MG63 (cell line): ENCODE results near the gene TMEM219. TPM values are rescaled to one million over a fixed set of nuclear protein-coding genes. Genes with fewer than 3 reads are reported as not detected.
"Not testable (repeated sequence)": the region's sequence is repeated elsewhere in the genome, so short reads cannot be mapped to it uniquely, and the experiment has no call there.

Experiments
- DNase-seq: peaks from one replicate; pipeline ENCODE4 v3.0.0-alpha.2; 2020
- H3K27me3 ChIP-seq: fragments of 250-450 bp; sonication (Bioruptor Pico); 2 replicates; pipeline ENCODE4 v1.5.1; 2020; ENCODE audit warnings: mild to moderate bottlenecking, moderate library complexity
- H3K36me3 ChIP-seq: fragments of 250-450 bp; sonication (Bioruptor Pico); 2 replicates; pipeline ENCODE4 v1.5.1; 2020; ENCODE audit warnings: mild to moderate bottlenecking, moderate library complexity
- H3K4me3 ChIP-seq: fragments of 250-450 bp; sonication (Bioruptor Pico); 2 replicates; pipeline ENCODE4 v1.5.1; 2020; ENCODE audit warnings: mild to moderate bottlenecking, moderate library complexity
- H3K9me3 ChIP-seq: fragments of 250-450 bp; sonication (Bioruptor Pico); 2 replicates; pipeline ENCODE4 v1.5.1; 2020; ENCODE audit warnings: mild to moderate bottlenecking, moderate library complexity
- total RNA-seq: library from RNA; depleted of rRNA; stranded (reverse); fragments of >200 nt; shearing (Covaris generic); gene quantifications from 2 replicates; pipeline ENCODE4 v1.2.3, GENCODE V29; 2014; ENCODE audit warnings: low replicate concordance; rRNA removed

TMEM219 gene, protein sequence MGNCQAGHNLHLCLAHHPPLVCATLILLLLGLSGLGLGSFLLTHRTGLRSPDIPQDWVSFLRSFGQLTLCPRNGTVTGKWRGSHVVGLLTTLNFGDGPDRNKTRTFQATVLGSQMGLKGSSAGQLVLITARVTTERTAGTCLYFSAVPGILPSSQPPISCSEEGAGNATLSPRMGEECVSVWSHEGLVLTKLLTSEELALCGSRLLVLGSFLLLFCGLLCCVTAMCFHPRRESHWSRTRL
- 96.9 and 121 TPM in 2 replicates for total RNA-seq

- H3K4me3 ChIP-seq = peak within 1 kb of the TSS; percentile 72
- DNase-seq = peak; percentile 91
- no peaks in the 10 kb centered on the region for H3K27me3 ChIP-seq
- H3K9me3 ChIP-seq = no peaks in the 10 kb centered on the region
- peaks cover 3% of the 10 kb centered on the region; the same call in 1 of the 2 replicates for H3K36me3 ChIP-seq
Measured at GRCh38 chr16:29961479-29962343, at the start of gene TMEM219. Gene TMEM219 (plus strand): TSS chr16:29962079. CDS start chr16:29963144, 1,065 bp downstream.

GRCh38 chr16:29912087-29912486, 49.8 kb upstream of the TMEM219 start:
- Histone ChIP-seq H3K4me3 (no peak overlapping the region), H3K36me3 (peaks cover 43% of the 10 kb centered on the region), H3K27me3 (no peaks in the 10 kb centered on the region), H3K9me3 (no peaks in the 10 kb centered on the region)
- no peak for DNase-seq

DNA sequence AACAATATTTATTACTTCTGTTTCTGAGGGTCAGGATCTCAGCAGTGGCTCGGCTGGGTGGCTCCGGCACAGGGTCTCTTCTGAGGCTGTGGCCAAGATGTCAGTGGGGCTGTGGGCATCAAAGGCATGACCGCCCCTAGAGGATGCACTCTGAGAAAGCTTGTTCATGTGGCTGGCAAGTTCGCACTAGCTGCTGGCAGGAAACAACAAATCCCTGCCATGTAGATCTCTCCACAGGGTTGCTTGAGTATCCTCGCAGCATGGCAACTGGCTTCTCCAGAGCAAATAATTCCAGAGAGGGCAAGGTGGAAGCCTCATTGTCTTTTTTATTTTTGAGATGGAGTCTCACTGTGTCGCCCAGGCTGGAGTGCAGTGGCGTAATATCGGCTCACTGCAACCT, 48.4 kb upstream of the TMEM219 start:
- H3K27me3 ChIP-seq = no peaks in the 10 kb centered on the region
- DNase-seq = no peak
- H3K4me3 ChIP-seq = no peak overlapping the region
- H3K9me3 ChIP-seq = no peaks in the 10 kb centered on the region
- peaks cover 51% of the 10 kb centered on the region for H3K36me3 ChIP-seq

- Histone ChIP-seq H3K4me3 (no peak overlapping the region), H3K9me3 (no peaks in the 10 kb centered on the region), H3K27me3 (no peaks in the 10 kb centered on the region), H3K36me3 (peaks cover 66% of the 10 kb centered on the region)
- no peak for DNase-seq
Measured at GRCh38 chr16:29915590-29916247, 46.2 kb upstream of the TMEM219 start.

DNA sequence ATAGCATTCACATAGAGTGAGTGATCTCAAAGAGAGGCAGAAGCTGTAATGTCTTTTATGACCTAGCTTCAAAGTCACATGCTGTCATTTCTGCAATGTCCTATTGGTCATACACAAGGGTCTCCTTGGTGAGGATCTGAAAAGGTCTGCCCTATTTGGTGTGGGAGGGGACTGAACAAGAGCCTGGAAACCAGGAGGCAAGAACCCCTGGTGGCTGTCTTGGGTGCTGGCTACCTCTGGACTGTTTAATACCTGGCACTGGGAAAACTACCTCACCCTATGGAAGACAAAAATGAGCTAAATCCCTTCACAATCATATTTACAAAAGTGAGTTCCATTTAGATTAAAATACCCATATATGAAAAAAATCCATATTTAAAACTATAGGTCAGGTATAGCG, 44.9 kb upstream of the TMEM219 start:
- Histone ChIP-seq H3K9me3 (no peaks in the 10 kb centered on the region), H3K27me3 (no peaks in the 10 kb centered on the region), H3K36me3 (peaks cover 66% of the 10 kb centered on the region), H3K4me3 (no peak overlapping the region)
- DNase-seq = no peak

- H3K9me3 ChIP-seq = no peaks in the 10 kb centered on the region
- no peaks in the 10 kb centered on the region for H3K27me3 ChIP-seq
- H3K36me3 ChIP-seq = peaks cover 69% of the 10 kb centered on the region
- no peak overlapping the region for H3K4me3 ChIP-seq
- no peak for DNase-seq
Measured at GRCh38 chr16:29920288-29921033, 41.4 kb upstream of the TMEM219 start.

DNA sequence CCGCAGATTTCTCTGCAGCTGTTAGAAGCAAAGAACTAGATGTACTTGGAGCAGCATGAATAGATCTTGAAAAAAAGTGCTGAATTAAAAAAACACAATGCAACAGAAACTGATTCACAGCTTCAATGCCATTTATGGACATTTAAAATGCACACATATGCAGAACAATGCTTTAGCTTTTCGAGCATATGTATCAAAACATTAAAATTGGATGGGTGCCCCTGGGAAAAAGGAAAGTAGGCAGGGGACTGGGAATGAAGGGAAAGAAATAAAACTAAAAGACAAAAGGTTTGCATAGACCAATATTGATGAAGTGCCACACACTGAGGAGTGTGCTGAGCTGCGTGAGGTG, 40.9 kb upstream of the TMEM219 start:
- Histone ChIP-seq H3K36me3 (peaks cover 64% of the 10 kb centered on the region), H3K4me3 (no peak overlapping the region), H3K27me3 (no peaks in the 10 kb centered on the region), H3K9me3 (no peaks in the 10 kb centered on the region)
- DNase-seq = no peak

- H3K9me3 ChIP-seq = no peaks in the 10 kb centered on the region
- H3K27me3 ChIP-seq = no peaks in the 10 kb centered on the region
- H3K4me3 ChIP-seq = no peak overlapping the region
- no peak for DNase-seq
- peaks cover 55% of the 10 kb centered on the region for H3K36me3 ChIP-seq
Measured at GRCh38 chr16:29922326-29922725, 39.6 kb upstream of the TMEM219 start.

- no peak overlapping the region for H3K4me3 ChIP-seq
- no peak for DNase-seq
- peaks cover 48% of the 10 kb centered on the region for H3K36me3 ChIP-seq
- no peaks in the 10 kb centered on the region for H3K27me3 ChIP-seq
- H3K9me3 ChIP-seq = no peaks in the 10 kb centered on the region
Measured at GRCh38 chr16:29922986-29923501, 38.8 kb upstream of the TMEM219 start.

- Histone ChIP-seq H3K9me3 (no peaks in the 10 kb centered on the region), H3K36me3 (peaks cover 27% of the 10 kb centered on the region), H3K4me3 (peak overlapping the region; percentile 78), H3K27me3 (no peaks in the 10 kb centered on the region)
- no peak for DNase-seq
Measured at GRCh38 chr16:29925105-29925756, 36.6 kb upstream of the TMEM219 start.

DNA sequence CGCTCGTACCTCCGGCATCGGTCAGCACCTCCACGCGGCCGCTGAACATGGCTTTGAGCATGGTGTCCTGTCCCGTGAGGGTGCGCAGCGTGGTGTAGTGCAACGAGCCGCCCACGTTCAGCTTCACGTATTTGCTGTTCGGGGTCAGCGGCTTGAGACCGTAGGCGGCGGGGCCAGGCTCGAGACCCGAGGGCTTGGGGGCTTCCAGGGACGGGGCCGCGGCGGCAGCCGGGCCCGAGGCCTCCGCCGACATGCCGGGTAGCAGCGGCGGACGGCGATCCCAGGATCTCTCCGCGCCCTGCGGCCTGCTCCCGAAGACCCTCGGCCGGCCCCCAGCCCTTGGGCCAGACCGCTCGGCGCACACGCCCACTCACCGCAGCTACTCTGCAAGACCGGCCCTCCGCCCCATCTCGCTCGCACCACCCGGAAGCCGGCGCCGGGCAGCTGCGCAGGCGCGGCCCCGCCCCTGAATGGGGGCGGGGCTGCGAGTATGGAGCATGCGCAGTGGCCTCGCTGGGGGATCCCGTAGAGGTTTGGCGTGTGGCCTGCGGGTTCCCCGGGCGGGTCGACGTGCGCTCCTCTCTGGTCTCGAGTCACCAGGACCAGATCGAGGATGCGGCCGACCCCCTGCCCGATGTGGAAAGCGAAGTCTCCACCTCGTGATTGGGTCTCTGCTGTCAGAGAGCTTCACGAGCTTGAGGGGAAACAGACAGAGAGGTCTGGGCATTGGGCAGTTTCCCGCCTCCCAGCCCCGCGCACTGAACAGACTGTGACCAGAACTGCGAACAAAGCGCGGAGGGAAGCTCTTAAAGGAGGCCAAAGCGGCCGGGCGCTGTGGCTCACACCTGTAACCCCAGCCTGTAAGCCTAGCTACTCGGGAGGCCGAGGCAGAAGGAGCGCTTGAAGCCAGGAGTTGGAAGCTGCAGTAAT, 35.8 kb upstream of the TMEM219 start, which contains the start of gene KCTD13:
KCTD13 (minus strand) TSS at position 446 of the 930 bp plus-strand sequence; CDS start at position 253, 193 bp downstream.
- peaks cover 18% of the 10 kb centered on the region for H3K36me3 ChIP-seq
- peak; percentile 85 for DNase-seq
- peak within 1 kb of the TSS; percentile 78 for H3K4me3 ChIP-seq
- no peaks in the 10 kb centered on the region for H3K27me3 ChIP-seq
- no peaks in the 10 kb centered on the region for H3K9me3 ChIP-seq

- Histone ChIP-seq H3K27me3 (no peaks in the 10 kb centered on the region), H3K36me3 (peaks cover 14% of the 10 kb centered on the region), H3K9me3 (no peaks in the 10 kb centered on the region), H3K4me3 (peak overlapping the region; percentile 78)
- DNase-seq = no peak
Measured at GRCh38 chr16:29926711-29927052, 35.2 kb upstream of the TMEM219 start.

- no peak for DNase-seq
- H3K4me3 ChIP-seq = peak overlapping the region; percentile 78; the same call in 1 of the 2 replicates
- H3K27me3 ChIP-seq = no peaks in the 10 kb centered on the region
- H3K9me3 ChIP-seq = no peaks in the 10 kb centered on the region
- H3K36me3 ChIP-seq = peaks cover 10% of the 10 kb centered on the region
Measured at GRCh38 chr16:29927070-29927905, 34.6 kb upstream of the TMEM219 start.

- H3K9me3 ChIP-seq, DNase-seq, H3K4me3 ChIP-seq, H3K36me3 ChIP-seq, H3K27me3 ChIP-seq: not testable (repeated sequence)
Measured at GRCh38 chr16:29931750-29932149, 30.1 kb upstream of the TMEM219 start.
